SK-N-SH (cell line): ENCODE data around the gene DYNC1H1. TPM values are rescaled to one million over a fixed set of nuclear protein-coding genes. Genes with fewer than 3 reads are reported as not detected.

ENCODE experiments used
- CTCF ChIA-PET: fragments of 300-600, 350-600 bp; formaldehyde crosslinking; extraction: SDS; loops from one replicate; lab custom pipeline; 2021; lab: Yijun Ruan, JAX
- POLR2A ChIA-PET: fragments of 350-600 bp; sonication (Branson Sonifier 250); formaldehyde crosslinking; extraction: SDS; loops from one replicate; lab custom pipeline; 2020; ENCODE audit warnings: antibody characterized with exemption, inconsistent platforms; lab: Yijun Ruan, JAX
- DNase-seq: peaks from one replicate; pipeline ENCODE4 v3.0.0; 2012
- H2AFZ ChIP-seq: fragments of 200-600 bp; sonication (generic); 2 replicates; pipeline ENCODE4 v1.8.1; 2016; ENCODE audit warnings: antibody characterized with exemption, mild to moderate bottlenecking, low read depth
- H3F3A ChIP-seq: fragments of 200-600 bp; sonication (generic); replicated peaks from 2 replicates; pipeline ENCODE3; 2016; ENCODE audit warnings: antibody characterized with exemption, mild to moderate bottlenecking; ENCODE audit not compliant: insufficient read depth
- H3K27ac ChIP-seq, 2 experiments: fragments of 200-500 bp in 1 of 2; fragments of 200-600 bp in 1 of 2; sonication (Bioruptor generic) in 1 of 2; sonication (generic), shearing (Covaris generic) in 1 of 2; 2 replicates each; pipeline versions ENCODE4 v1.5.1 to v1.6.1; 2014 to 2016; ENCODE audit warnings: low read depth in 2 of 2, inconsistent platforms in 1 of 2, low read length in 1 of 2, mild to moderate bottlenecking in 1 of 2, mixed read lengths in 1 of 2
- H3K27me3 ChIP-seq: fragments of 200-600 bp; sonication (generic), shearing (Covaris generic); 2 replicates; pipeline ENCODE4 v1.6.1; 2016; ENCODE audit warnings: mixed run types; ENCODE audit not compliant: insufficient read depth
- H3K36me3 ChIP-seq, 2 experiments: fragments of 200-500 bp in 1 of 2; fragments of 200-600 bp in 1 of 2; sonication (Bioruptor generic) in 1 of 2; sonication (generic) in 1 of 2; replicated peaks in 1 of 2; 2 replicates each; pipeline versions ENCODE3 to v1.5.1; 2014 to 2016; ENCODE audit warnings: low read length in 1 of 2, mild to moderate bottlenecking in 1 of 2; ENCODE audit not compliant: insufficient read depth in 2 of 2, control insufficient read depth in 1 of 2
- H3K4me1 ChIP-seq, 2 experiments: fragments of 200-500 bp in 1 of 2; fragments of 200-600 bp in 1 of 2; sonication (Bioruptor generic) in 1 of 2; sonication (generic), shearing (Covaris generic) in 1 of 2; 2 replicates each; pipeline versions ENCODE4 v1.5.1 to v1.6.1; 2014 to 2016; ENCODE audit warnings: low read depth in 1 of 2, low read length in 1 of 2, mixed run types in 1 of 2; ENCODE audit not compliant: insufficient read depth in 2 of 2, control insufficient read depth in 1 of 2
- H3K4me2 ChIP-seq: fragments of 200-600 bp; sonication (generic), shearing (Covaris generic); 2 replicates; pipeline ENCODE4 v1.6.1; 2017; ENCODE audit warnings: mixed run types
- H3K4me3 ChIP-seq, 2 experiments: fragments of 200-500 bp in 1 of 2; fragments of 200-600 bp in 1 of 2; sonication (Bioruptor generic) in 1 of 2; sonication (generic), shearing (Covaris generic) in 1 of 2; 2 replicates each; pipeline versions ENCODE4 v1.5.1 to v1.8.1; 2014 to 2016; ENCODE audit warnings: low read depth in 2 of 2, inconsistent platforms in 1 of 2, low read length in 1 of 2, mild to moderate bottlenecking in 1 of 2, mixed read lengths in 1 of 2, moderate library complexity in 1 of 2
- H3K79me2 ChIP-seq: fragments of 200-600 bp; sonication (generic); 2 replicates; pipeline ENCODE4 v1.8.1; 2017; ENCODE audit warnings: mild to moderate bottlenecking; ENCODE audit not compliant: insufficient read depth
- H3K9ac ChIP-seq: fragments of 200-600 bp; sonication (generic); 2 replicates; pipeline ENCODE4 v1.6.1; 2017; ENCODE audit warnings: mixed run types
- H3K9me2 ChIP-seq: fragments of 200-600 bp; sonication (generic); 2 replicates; pipeline ENCODE4 v1.6.1; 2017; ENCODE audit warnings: mixed run types
- H3K9me3 ChIP-seq: fragments of 200-600 bp; sonication (generic); 2 replicates; pipeline ENCODE4 v1.6.1; 2017; ENCODE audit warnings: mixed run types, mild to moderate bottlenecking, moderate library complexity
- H4K20me1 ChIP-seq: fragments of 200-600 bp; sonication (generic); 2 replicates; pipeline ENCODE4 v1.6.1; 2017; ENCODE audit warnings: mild to moderate bottlenecking, mixed run types; ENCODE audit not compliant: insufficient read depth
- ELF1 ChIP-seq: IDR thresholded peaks from 2 replicates; pipeline ENCODE4 v1.4.0; 2012
- EP300 ChIP-seq, 2 experiments: IDR thresholded peaks; 2 replicates each; pipeline versions ENCODE4 v1.4.0 to v1.6.1; 2012; ENCODE audit warnings: borderline replicate concordance in 1 of 2, low read depth in 1 of 2, low read length in 1 of 2
- EZH2phosphoT487 ChIP-seq: fragments of 200-600 bp; sonication (generic); IDR thresholded peaks from 2 replicates; pipeline ENCODE4 v1.6.1; 2017; ENCODE audit warnings: low read depth, mixed run types, mild to moderate bottlenecking, antibody characterized with exemption, moderate library complexity, borderline replicate concordance
- FOSL2 ChIP-seq: IDR thresholded peaks from 2 replicates; pipeline ENCODE4 v1.4.0; 2012; ENCODE audit warnings: low read depth, mild to moderate bottlenecking, moderate library complexity, borderline replicate concordance
- GABPA ChIP-seq: IDR thresholded peaks from 2 replicates; pipeline ENCODE4 v1.4.0; 2012; ENCODE audit warnings: low read depth, mild to moderate bottlenecking
- JUND ChIP-seq: IDR thresholded peaks from 2 replicates; pipeline ENCODE4 v1.4.0; 2012
- NFIC ChIP-seq: IDR thresholded peaks from 2 replicates; pipeline ENCODE4 v1.4.0; 2012; ENCODE audit warnings: borderline replicate concordance
- NRF1 ChIP-seq: IDR thresholded peaks from 2 replicates; pipeline ENCODE4 v1.6.1; 2012; ENCODE audit warnings: low read depth, mild to moderate bottlenecking, low read length
- POLR2AphosphoS5 ChIP-seq: IDR thresholded peaks from 2 replicates; pipeline ENCODE4 v1.6.1; 2012; ENCODE audit warnings: low read depth, low read length
- RCOR1 ChIP-seq: fragments of 150-350 bp; IDR thresholded peaks from 2 replicates; pipeline ENCODE4 v1.6.1; 2017; ENCODE audit warnings: antibody characterized with exemption, low read length
- RFX5 ChIP-seq: IDR thresholded peaks from 2 replicates; pipeline ENCODE4 v1.6.1; 2012; ENCODE audit warnings: mild to moderate bottlenecking, improper control_type of control experiment, low read length
- SMC3 ChIP-seq: IDR thresholded peaks from 2 replicates; pipeline ENCODE4 v1.6.1; 2012; ENCODE audit warnings: low read depth, low read length, improper control_type of control experiment
- TCF12 ChIP-seq: IDR thresholded peaks from 2 replicates; pipeline ENCODE4 v1.4.0; 2012
- TEAD4 ChIP-seq: IDR thresholded peaks from 2 replicates; pipeline ENCODE4 v1.4.0; 2012; ENCODE audit warnings: mild to moderate bottlenecking, borderline replicate concordance; ENCODE audit not compliant: insufficient read depth
- YY1 ChIP-seq: IDR thresholded peaks from 2 replicates; pipeline ENCODE4 v1.4.0; 2012; ENCODE audit warnings: low read depth, mild to moderate bottlenecking
- WGBS: methylation state at CpG from one replicate; pipeline ENCODE4 v1.1.6; 2017; ENCODE audit warnings: low lambda C conversion rate; 5-methylcytosine and 5-hydroxymethylcytosine counted together
- polyA plus RNA-seq, 3 experiments: library from polyadenylated mRNA; depleted of rRNA; stranded (reverse); fragments of >200 nt; gene quantifications; 2 replicates each; pipeline ENCODE4 v1.2.3, GENCODE V29; 2012
- TF ChIP-seq, protein P1 (sequence below): IDR thresholded peaks from 2 replicates; pipeline ENCODE4 v1.4.0; 2012; ENCODE audit warnings: low read depth
- TF ChIP-seq, protein P2 (sequence below): IDR thresholded peaks from 2 replicates; pipeline ENCODE4 v1.6.1; 2012; ENCODE audit warnings: mild to moderate bottlenecking, low read depth, low read length, moderate library complexity
- TF ChIP-seq, protein P3 (sequence below): fragments of 150-350 bp; IDR thresholded peaks from 2 replicates; pipeline ENCODE4 v1.6.1; 2016; ENCODE audit warnings: mild to moderate bottlenecking, low read depth, low read length

DYNC1H1 gene
- polyA plus RNA-seq, 1 of the 3 experiments (the other 2 are of a cell fraction): 140 TPM

DNA sequence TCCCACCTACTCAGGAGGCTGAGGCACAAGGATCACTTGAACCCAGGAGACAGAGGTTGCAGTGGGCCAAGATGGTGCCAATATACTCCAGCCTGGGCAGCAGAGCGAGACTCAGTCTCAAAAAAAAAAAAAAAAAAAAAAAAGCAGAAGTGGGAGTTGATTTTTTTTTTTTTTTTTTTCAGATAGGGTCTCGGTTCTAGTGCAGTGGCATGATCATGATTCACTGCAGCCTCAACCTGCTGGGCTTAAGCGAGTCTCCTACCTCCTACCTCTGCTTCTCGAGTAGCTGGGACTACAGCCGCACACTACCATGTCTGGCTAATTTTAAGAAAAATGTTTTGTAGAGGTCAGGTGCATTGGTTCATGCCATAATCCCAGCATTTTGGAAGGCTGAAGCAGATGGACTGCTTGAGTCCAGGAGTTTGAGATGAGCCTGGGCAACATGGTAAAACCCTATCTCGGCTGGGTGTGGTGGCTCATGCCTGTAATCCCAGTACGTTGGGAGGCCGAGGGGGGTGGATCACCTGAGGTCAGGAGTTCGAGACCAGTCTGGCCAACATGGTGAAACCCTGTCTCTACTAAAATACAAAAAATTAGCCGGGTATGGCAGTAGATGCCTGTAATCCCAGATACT, 138.8 kb downstream of the DYNC1H1 start:
- CTCF ChIA-PET: no interaction called here
- H3K9me3 ChIP-seq: no peaks in the 10 kb centered on the region
- no peaks in the 10 kb centered on the region for H3K79me2 ChIP-seq
- no peaks in the 10 kb centered on the region for H3K4me1 ChIP-seq
- H3K9ac ChIP-seq: no peak overlapping the region
- DNase-seq: no peak
- H3K4me2 ChIP-seq: no peak overlapping the region
- TF ChIP-seq RFX5: no peak
- TF ChIP-seq, protein P1, sequence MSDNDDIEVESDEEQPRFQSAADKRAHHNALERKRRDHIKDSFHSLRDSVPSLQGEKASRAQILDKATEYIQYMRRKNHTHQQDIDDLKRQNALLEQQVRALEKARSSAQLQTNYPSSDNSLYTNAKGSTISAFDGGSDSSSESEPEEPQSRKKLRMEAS: no peak
- TF ChIP-seq, all 33 proteins: peak for 0
- POLR2A ChIA-PET: no interaction called here
- Histone ChIP-seq H3K4me3 (no peak overlapping the region), H3K27me3 (no peaks in the 10 kb centered on the region), H2AFZ (no peak overlapping the region), H3K36me3 (no peaks in the 10 kb centered on the region), H3K9me2 (no peaks in the 10 kb centered on the region), H3F3A (no peaks in the 10 kb centered on the region), H3K27ac (no peak overlapping the region), H4K20me1 (no peaks in the 10 kb centered on the region)
- 95% methylated on average over 10 of the region's 10 CpGs for WGBS

DNA sequence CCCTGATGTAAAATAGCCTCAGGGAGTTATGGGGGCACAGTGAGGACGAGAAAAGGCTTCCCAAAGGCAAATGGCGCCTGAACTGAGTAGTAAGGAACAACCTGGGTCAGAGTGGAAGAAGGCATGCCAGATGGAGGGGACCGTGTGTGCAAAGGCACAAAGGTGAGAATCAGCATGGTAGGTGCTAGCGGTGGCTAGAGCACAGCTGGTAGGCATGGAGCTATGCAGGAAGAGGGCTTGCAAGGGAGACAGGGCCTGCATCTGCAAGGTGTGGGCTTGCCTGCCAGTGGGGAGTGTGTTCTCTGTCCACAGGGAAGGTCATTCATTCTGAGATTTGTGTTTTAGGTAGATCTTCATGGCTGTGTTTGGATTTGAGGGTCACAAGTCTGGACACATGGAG, 141.0 kb downstream of the DYNC1H1 start:
- ChIA-PET POLR2A (no interaction called here), CTCF (interaction anchor here (1.1 to 5.1 kb wide), 3 partner anchors 8 to 209 kb away, joined by 3 to 35 read pairs (median 4); no protein-coding TSS in a partner anchor)
- H3K9me2 ChIP-seq: no peaks in the 10 kb centered on the region
- H3K9me3 ChIP-seq: no peaks in the 10 kb centered on the region
- no peak overlapping the region for H2AFZ ChIP-seq
- no peaks in the 10 kb centered on the region for H3K36me3 ChIP-seq
- no peak overlapping the region for H3K4me2 ChIP-seq
- 89% methylated on average over 4 of the region's 4 CpGs for WGBS
- no peak overlapping the region for H3K9ac ChIP-seq
- H4K20me1 ChIP-seq: no peaks in the 10 kb centered on the region
- no peaks in the 10 kb centered on the region for H3K27me3 ChIP-seq
- H3K27ac ChIP-seq: no peak overlapping the region
- H3F3A ChIP-seq: no peaks in the 10 kb centered on the region
- no peak for DNase-seq
- H3K4me3 ChIP-seq: no peak overlapping the region
- H3K4me1 ChIP-seq: no peaks in the 10 kb centered on the region
- no peaks in the 10 kb centered on the region for H3K79me2 ChIP-seq
- TF ChIP-seq FOSL2 (no peak), EP300 (IDR thresholded peaks at IDR 0.05; ENCODE audit: borderline replicate concordance in 1 of 2, low read depth in 1 of 2, low read length in 1 of 2) (no peak), ELF1 (no peak), POLR2AphosphoS5 (no peak), YY1 (no peak), TCF12 (no peak), RCOR1 (no peak), NFIC (no peak), GABPA (no peak), EZH2phosphoT487 (no peak), TEAD4 (no peak), JUND (no peak), RFX5 (no peak), SMC3 (no peak), NRF1 (no peak)
- TF ChIP-seq, protein P2, sequence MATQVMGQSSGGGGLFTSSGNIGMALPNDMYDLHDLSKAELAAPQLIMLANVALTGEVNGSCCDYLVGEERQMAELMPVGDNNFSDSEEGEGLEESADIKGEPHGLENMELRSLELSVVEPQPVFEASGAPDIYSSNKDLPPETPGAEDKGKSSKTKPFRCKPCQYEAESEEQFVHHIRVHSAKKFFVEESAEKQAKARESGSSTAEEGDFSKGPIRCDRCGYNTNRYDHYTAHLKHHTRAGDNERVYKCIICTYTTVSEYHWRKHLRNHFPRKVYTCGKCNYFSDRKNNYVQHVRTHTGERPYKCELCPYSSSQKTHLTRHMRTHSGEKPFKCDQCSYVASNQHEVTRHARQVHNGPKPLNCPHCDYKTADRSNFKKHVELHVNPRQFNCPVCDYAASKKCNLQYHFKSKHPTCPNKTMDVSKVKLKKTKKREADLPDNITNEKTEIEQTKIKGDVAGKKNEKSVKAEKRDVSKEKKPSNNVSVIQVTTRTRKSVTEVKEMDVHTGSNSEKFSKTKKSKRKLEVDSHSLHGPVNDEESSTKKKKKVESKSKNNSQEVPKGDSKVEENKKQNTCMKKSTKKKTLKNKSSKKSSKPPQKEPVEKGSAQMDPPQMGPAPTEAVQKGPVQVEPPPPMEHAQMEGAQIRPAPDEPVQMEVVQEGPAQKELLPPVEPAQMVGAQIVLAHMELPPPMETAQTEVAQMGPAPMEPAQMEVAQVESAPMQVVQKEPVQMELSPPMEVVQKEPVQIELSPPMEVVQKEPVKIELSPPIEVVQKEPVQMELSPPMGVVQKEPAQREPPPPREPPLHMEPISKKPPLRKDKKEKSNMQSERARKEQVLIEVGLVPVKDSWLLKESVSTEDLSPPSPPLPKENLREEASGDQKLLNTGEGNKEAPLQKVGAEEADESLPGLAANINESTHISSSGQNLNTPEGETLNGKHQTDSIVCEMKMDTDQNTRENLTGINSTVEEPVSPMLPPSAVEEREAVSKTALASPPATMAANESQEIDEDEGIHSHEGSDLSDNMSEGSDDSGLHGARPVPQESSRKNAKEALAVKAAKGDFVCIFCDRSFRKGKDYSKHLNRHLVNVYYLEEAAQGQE: no peak
- TF ChIP-seq, protein P3, sequence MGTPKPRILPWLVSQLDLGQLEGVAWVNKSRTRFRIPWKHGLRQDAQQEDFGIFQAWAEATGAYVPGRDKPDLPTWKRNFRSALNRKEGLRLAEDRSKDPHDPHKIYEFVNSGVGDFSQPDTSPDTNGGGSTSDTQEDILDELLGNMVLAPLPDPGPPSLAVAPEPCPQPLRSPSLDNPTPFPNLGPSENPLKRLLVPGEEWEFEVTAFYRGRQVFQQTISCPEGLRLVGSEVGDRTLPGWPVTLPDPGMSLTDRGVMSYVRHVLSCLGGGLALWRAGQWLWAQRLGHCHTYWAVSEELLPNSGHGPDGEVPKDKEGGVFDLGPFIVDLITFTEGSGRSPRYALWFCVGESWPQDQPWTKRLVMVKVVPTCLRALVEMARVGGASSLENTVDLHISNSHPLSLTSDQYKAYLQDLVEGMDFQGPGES: no peak
- TF ChIP-seq, all 33 proteins: peak for 0
